AG09319 (cell line): ENCODE results near the gene PPA1.
"Not testable (repeated sequence)": the region's sequence is repeated elsewhere in the genome, so short reads cannot be mapped to it uniquely, and the experiment has no call there.

ENCODE experiments used
- DNase-seq: peaks from one replicate; pipeline ENCODE4 v3.0.0-alpha.2; 2010; ENCODE audit warnings: low read depth; ENCODE audit errors: extremely low read depth
- TF ChIP-seq, protein P1 (sequence below): IDR thresholded peaks from 2 replicates; pipeline ENCODE4 v1.5.1; 2011; ENCODE audit warnings: low read depth, mild to moderate bottlenecking, inconsistent platforms, low read length, moderate library complexity

PPA1 gene

DNA sequence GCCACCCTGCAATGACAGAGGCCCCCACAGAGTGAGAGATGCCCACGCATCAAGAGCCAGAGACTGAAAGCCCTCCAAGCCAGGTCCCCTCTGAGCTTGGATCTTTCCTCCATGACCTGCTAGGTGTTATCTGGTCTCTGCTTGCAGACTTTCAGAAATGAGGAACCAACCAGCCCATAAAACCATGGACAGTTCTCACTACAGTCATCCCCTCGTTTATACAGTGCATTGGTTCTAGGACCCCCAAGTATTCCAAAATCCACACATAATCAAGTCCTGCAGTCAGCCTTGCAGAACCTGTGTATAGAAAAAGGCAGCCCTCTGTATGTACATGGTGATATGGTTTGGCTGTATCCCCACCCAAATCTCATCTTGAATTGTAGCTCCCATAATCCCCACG, 27.5 kb upstream of the PPA1 start:
- no peak for DNase-seq
- TF ChIP-seq, protein P1, sequence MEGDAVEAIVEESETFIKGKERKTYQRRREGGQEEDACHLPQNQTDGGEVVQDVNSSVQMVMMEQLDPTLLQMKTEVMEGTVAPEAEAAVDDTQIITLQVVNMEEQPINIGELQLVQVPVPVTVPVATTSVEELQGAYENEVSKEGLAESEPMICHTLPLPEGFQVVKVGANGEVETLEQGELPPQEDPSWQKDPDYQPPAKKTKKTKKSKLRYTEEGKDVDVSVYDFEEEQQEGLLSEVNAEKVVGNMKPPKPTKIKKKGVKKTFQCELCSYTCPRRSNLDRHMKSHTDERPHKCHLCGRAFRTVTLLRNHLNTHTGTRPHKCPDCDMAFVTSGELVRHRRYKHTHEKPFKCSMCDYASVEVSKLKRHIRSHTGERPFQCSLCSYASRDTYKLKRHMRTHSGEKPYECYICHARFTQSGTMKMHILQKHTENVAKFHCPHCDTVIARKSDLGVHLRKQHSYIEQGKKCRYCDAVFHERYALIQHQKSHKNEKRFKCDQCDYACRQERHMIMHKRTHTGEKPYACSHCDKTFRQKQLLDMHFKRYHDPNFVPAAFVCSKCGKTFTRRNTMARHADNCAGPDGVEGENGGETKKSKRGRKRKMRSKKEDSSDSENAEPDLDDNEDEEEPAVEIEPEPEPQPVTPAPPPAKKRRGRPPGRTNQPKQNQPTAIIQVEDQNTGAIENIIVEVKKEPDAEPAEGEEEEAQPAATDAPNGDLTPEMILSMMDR, result no peak

DNA sequence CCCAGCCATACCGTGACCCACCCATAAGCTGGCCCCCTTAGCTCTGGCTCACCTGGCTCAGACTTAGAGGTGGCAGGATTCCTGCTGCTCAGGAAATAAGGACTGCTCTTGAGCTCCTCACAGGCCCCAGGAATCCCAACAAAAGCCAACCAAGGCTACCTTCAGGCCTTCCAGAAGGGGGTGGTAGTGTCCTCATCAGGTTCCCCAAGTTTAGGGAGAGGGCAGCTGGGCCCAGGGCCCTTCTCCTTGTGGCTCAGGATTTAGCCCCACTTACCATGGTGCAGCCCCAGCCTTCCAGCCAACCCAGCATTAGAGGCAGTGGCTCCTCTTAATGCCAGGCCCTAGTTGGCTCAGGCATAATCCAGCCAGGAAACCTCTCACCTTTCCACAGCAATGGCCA, 27.0 kb upstream of the PPA1 start:
- TF ChIP-seq, protein P1, result no peak
- no peak for DNase-seq

DNA sequence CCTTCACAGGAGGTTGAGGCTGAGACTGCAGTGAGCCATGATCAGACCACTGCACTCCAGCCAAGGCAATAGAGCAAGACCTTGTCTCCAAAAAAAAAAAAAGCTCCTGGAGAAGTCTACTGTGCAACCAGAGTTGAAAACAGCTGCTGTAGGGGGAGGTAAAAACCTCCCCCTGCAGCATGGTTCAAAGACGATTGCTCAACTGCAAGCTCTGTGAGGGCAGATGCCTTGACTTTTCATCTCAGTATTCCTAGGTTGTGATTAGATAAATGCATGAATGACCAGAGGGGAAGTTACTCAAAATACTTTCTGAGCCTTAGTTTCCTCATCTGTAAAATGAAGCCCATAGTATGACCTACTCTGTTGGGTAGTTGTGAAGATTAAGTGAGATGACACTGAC, 25.0 kb upstream of the PPA1 start:
- DNase-seq, result no peak
- TF ChIP-seq, protein P1, result no peak

DNA sequence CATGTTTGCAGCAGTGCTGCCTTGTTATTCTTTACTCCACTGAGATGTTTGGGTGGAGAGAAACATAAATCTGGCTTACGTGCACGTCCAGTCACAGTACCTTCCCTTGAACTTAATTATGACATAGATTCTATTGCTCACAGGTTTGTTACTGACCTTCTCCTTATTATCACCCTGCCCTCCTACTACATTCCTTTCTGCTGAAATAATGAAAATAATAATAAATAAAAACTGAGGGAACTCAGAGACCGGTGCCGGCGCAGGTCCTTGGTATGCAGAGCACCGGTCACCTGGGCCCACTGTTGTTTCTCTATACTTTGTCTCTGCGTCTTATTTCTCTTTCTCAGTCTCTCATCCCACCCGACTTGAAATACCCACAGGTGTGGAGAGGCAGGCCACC, 24.6 kb upstream of the PPA1 start:
- DNase-seq, result not testable (repeated sequence)

DNA sequence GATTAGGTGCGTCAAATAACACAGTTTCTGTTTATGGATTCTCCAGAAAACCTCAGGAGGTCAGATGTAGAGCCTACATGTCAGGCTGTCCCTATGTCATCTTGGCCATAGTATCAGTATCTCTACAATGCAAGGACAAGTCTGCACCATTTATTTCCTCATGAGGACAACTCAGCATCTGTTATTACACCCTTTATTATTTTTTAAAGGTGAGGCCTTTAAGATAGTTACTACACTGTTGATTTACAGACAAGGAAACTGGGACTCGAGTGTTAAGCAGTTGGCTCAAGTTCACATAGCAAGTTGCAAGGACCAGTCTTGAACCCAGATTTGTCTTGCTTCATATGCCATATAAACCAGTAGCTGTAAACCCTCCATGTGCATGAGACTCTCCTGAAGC, 23.2 kb upstream of the PPA1 start:
- TF ChIP-seq, protein P1, result no peak

DNA sequence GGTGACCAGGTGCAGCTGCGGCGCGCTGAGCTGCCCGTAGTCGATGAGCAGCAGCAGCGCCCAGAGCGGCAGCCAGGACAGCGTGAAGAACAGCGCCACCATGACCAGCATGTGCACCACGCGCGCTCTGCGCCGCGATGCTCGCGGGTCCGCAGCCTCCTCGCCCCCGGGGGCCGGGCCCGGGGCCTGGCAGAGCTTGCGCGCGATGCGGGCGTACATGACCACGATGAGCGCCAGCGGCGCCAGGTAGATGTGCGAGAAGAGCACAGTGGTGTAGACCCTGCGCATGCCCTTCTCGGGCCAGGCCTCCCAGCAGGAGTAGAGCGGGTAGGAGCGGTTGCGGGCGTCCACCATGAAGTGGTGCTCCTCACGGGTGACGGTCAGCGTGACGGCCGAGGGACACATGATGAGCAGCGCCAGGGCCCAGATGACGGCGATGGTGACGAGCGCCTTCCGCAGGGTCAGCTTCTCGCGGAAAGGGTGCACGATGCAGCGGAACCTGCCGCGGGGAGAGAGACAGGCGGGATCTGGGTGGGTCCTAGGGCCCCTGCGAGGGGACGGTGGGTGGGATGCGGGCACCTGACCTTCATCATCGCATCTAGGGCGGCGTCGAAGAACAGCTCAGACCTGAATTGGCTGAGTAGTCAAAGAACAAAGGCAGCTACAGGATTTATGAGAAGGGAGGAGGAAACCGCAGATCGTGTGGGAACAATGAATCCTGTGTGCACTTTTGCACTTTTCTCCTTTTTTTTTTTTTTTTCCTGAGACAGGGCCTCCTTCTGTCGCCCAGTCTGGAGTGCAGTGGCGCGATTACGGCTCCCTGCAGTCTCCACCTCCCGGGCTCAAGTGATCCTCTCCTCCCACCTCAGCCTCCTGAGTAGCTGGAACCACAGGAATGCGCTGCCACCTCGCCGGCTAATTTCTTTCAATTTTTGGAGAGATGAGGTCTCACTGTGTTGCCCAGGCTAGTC, 22.4 kb upstream of the PPA1 start:
- TF ChIP-seq, protein P1, result no peak
- DNase-seq, result no peak

More for the DNA sequence above, 23.2 kb upstream of the PPA1 start:
- no peak for DNase-seq

DNA sequence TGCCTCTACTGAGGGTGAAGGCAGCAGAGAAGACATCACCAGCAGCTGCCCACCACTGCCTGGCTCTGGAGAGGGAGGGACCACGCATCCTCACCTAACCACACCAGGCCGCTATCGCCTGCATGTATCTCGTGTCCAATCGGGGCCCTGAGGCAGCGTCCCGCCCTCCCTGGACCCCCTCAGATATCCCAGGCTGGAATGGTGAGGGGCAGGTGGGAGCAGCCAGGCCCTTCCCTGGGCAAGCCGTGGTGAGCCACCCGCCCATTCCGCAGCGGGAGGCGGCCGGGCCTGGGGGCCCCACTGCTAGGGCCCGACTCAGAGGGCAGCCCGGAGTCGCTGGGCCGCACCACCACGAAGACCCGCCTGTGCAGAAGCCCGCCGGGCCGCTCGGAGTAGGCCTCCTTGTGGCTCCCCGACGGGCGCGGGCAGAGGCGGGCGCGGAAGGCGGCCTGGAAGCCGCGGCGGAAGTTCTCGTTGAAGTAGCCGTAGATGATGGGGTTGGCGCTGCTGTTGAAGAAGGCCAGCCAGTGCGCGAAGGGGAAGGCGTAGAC, 21.6 kb upstream of the PPA1 start:
- TF ChIP-seq, protein P1, result no peak
- DNase-seq, result no peak
